ENCODE results near the gene COG8. TPM values are rescaled to one million over a fixed set of nuclear protein-coding genes. Genes with fewer than 3 reads are reported as not detected.
A peak's percentile ranks its signal among the peaks of the same experiment; 100 is the strongest.

COG8 gene, protein sequence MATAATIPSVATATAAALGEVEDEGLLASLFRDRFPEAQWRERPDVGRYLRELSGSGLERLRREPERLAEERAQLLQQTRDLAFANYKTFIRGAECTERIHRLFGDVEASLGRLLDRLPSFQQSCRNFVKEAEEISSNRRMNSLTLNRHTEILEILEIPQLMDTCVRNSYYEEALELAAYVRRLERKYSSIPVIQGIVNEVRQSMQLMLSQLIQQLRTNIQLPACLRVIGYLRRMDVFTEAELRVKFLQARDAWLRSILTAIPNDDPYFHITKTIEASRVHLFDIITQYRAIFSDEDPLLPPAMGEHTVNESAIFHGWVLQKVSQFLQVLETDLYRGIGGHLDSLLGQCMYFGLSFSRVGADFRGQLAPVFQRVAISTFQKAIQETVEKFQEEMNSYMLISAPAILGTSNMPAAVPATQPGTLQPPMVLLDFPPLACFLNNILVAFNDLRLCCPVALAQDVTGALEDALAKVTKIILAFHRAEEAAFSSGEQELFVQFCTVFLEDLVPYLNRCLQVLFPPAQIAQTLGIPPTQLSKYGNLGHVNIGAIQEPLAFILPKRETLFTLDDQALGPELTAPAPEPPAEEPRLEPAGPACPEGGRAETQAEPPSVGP
- total RNA-seq, result 41.5 and 47.2 TPM in 2 replicates
- 30.2 and 34.6 TPM in 2 replicates for polyA plus RNA-seq

DNA sequence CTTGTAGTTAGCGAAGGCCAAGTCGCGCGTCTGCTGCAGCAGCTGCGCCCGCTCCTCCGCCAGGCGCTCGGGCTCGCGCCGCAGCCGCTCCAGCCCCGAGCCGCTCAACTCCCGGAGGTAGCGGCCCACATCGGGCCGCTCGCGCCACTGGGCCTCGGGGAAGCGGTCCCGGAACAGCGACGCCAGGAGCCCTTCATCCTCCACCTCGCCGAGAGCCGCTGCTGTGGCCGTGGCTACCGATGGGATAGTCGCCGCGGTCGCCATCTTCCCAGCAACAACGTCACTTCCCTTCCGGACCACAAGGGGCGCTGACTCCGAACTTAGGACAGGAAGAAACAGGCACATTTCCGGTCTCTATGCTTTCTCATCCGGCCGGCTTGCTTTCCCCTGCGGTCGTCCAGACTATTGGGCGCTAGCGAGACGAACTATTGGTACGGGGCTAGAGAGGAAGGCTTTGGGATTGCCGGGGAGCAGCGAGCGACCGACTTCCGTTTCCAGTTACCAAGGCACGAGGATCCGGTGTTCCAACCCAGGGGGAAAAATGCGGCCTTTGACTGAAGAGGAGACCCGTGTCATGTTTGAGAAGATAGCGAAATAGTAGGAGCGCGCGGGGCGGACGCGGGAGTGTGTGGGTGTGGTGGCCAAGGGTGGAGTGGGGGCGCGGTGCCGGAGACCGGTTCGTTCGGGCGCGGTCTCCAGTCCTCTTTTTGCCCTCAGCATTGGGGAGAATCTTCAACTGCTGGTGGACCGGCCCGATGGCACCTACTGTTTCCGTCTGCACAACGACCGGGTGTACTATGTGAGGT lies at the start of gene COG8, which contains the start of gene NIP7:
TSS of gene COG8 (minus strand) at position 276 of the 806 bp plus-strand sequence. CDS start at position 264, 12 bp downstream.
TSS of gene NIP7 (plus strand) at position 484 of the 806 bp plus-strand sequence. CDS start at position 542, 58 bp downstream.
- H3K9me2 ChIP-seq (replicated peaks; ENCODE audit: insufficient read depth), result no peaks in the 10 kb centered on the region
- H4K20me1 ChIP-seq (ENCODE audit: insufficient read depth, poor library complexity, severe bottlenecking), result no peaks in the 10 kb centered on the region
- peak within 1 kb of the TSS; percentile 90 for H3K27ac ChIP-seq
- WGBS (ENCODE audit: low lambda C conversion rate, missing lambda C conversion rate), result under 1% methylated on average over 74 of the region's 77 CpGs
- peak within 1 kb of the TSS; percentile 88 for H3K4me3 ChIP-seq
- no peaks in the 10 kb centered on the region for H3K36me3 ChIP-seq (replicated peaks; ENCODE audit: insufficient read depth, low read depth)
- H3K27me3 ChIP-seq, result no peaks in the 10 kb centered on the region
- peaks cover 19% of the 10 kb centered on the region for H3K4me1 ChIP-seq (ENCODE audit: insufficient read depth)
- H3K4me2 ChIP-seq, result peak within 1 kb of the TSS; percentile 98
- peak; percentile 98 for DNase-seq (ENCODE audit: low spot score)
- peak within 1 kb of the TSS; percentile 91 for H2AFZ ChIP-seq
- peaks cover 59% of the 10 kb centered on the region for H3K79me2 ChIP-seq
- TF ChIP-seq, protein P1, sequence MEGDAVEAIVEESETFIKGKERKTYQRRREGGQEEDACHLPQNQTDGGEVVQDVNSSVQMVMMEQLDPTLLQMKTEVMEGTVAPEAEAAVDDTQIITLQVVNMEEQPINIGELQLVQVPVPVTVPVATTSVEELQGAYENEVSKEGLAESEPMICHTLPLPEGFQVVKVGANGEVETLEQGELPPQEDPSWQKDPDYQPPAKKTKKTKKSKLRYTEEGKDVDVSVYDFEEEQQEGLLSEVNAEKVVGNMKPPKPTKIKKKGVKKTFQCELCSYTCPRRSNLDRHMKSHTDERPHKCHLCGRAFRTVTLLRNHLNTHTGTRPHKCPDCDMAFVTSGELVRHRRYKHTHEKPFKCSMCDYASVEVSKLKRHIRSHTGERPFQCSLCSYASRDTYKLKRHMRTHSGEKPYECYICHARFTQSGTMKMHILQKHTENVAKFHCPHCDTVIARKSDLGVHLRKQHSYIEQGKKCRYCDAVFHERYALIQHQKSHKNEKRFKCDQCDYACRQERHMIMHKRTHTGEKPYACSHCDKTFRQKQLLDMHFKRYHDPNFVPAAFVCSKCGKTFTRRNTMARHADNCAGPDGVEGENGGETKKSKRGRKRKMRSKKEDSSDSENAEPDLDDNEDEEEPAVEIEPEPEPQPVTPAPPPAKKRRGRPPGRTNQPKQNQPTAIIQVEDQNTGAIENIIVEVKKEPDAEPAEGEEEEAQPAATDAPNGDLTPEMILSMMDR (IDR thresholded peaks at IDR 0.05; ENCODE audit: poor library complexity), result peak; percentile 71
- no peak for TF ChIP-seq EZH2phosphoT487 (IDR thresholded peaks at IDR 0.05; ENCODE audit: low read depth, severe bottlenecking, unreplicated experiment)
- H3K9me3 ChIP-seq (ENCODE audit: low read depth), result no peaks in the 10 kb centered on the region

DNA sequence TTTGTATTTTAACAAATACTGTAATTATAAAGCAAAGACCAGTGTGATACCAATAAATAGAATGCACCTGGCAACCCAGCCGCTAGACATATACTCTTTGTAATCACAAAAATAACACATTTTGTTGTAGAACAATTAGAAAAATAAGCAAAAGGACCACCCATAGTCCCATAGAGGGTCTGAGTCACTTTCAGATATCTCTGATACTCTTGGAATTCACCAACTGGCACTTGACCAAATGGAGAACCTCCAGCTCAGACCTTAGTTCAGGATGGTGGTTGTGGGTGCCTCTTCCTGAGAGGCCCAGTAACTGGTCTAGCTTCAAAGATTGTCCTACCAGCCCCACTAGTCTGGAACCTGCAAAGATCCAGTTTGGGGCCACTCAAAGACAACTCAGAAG lies 47.2 kb upstream of the COG8 start:
- 93% methylated on average over 1 of the region's 1 CpG for WGBS (ENCODE audit: low lambda C conversion rate, missing lambda C conversion rate)
- Histone ChIP-seq H3K4me2 (peak overlapping the region; percentile 68), H3K27ac (peak overlapping the region; percentile 76)

GRCh38 chr16:69384974-69385373 lies 45.6 kb upstream of the COG8 start:
- Histone ChIP-seq H3K9me2 (replicated peaks; ENCODE audit: insufficient read depth) (no peaks in the 10 kb centered on the region), H3K9me3 (ENCODE audit: low read depth) (no peaks in the 10 kb centered on the region), H3K79me2 (peaks cover 51% of the 10 kb centered on the region), H3K27me3 (no peaks in the 10 kb centered on the region), H3K4me2 (peak overlapping the region; percentile 76), H3K36me3 (replicated peaks; ENCODE audit: insufficient read depth, low read depth) (no peaks in the 10 kb centered on the region), H4K20me1 (ENCODE audit: insufficient read depth, poor library complexity, severe bottlenecking) (no peaks in the 10 kb centered on the region), H3K4me3 (peak overlapping the region; percentile 41), H3K4me1 (ENCODE audit: insufficient read depth) (peaks cover 12% of the 10 kb centered on the region), H2AFZ (peak overlapping the region; percentile 53), H3K27ac (peak overlapping the region; percentile 76)
- no peak for DNase-seq (ENCODE audit: low spot score)
- TF ChIP-seq, protein P1 (IDR thresholded peaks at IDR 0.05; ENCODE audit: poor library complexity), result no peak
- TF ChIP-seq EZH2 (IDR thresholded peaks at IDR 0.05; ENCODE audit: borderline replicate concordance) (no peak), EZH2phosphoT487 (IDR thresholded peaks at IDR 0.05; ENCODE audit: low read depth, severe bottlenecking, unreplicated experiment) (no peak)
- 10% methylated on average over 6 of the region's 6 CpGs for WGBS (ENCODE audit: low lambda C conversion rate, missing lambda C conversion rate)

More for the DNA sequence above, 47.2 kb upstream of the COG8 start:
- Histone ChIP-seq H3K9me2 (replicated peaks; ENCODE audit: insufficient read depth) (no peaks in the 10 kb centered on the region), H4K20me1 (ENCODE audit: insufficient read depth, poor library complexity, severe bottlenecking) (no peaks in the 10 kb centered on the region), H3K4me1 (ENCODE audit: insufficient read depth) (peaks cover 12% of the 10 kb centered on the region), H3K36me3 (replicated peaks; ENCODE audit: insufficient read depth, low read depth) (no peaks in the 10 kb centered on the region), H3K9me3 (ENCODE audit: low read depth) (no peaks in the 10 kb centered on the region), H3K79me2 (peaks cover 41% of the 10 kb centered on the region), H3K4me3 (no peak overlapping the region), H3K27me3 (no peaks in the 10 kb centered on the region), H2AFZ (peak overlapping the region; percentile 85)
- no peak for DNase-seq (ENCODE audit: low spot score)
- TF ChIP-seq, protein P1 (IDR thresholded peaks at IDR 0.05; ENCODE audit: poor library complexity), result no peak
- TF ChIP-seq EZH2 (IDR thresholded peaks at IDR 0.05; ENCODE audit: borderline replicate concordance), result no peak
- no peak for TF ChIP-seq EZH2phosphoT487 (IDR thresholded peaks at IDR 0.05; ENCODE audit: low read depth, severe bottlenecking, unreplicated experiment)
